ENCODE measurements around the gene CACNB2.

Gene CACNB2

DNA sequence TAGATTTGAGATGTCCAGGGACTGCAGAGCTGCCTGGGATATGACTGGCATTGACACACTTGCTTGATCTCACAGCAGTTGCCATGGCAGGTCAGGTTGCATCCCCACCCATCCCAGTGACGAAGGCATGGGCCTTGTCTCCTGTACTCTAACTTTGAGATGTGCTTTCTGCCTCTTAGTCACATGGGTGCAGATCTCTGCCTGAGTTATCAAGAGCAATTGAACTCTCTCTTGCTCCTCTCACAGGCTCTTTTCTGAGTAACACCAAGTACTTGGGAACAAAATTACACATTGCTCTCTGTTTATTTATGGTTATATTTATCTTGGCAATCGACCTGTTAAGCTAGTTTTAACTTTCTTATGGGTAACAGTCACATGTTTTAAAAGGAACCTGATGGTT, 273.8 kb downstream of the CACNB2 start:
- TF ChIP-seq, protein P1, sequence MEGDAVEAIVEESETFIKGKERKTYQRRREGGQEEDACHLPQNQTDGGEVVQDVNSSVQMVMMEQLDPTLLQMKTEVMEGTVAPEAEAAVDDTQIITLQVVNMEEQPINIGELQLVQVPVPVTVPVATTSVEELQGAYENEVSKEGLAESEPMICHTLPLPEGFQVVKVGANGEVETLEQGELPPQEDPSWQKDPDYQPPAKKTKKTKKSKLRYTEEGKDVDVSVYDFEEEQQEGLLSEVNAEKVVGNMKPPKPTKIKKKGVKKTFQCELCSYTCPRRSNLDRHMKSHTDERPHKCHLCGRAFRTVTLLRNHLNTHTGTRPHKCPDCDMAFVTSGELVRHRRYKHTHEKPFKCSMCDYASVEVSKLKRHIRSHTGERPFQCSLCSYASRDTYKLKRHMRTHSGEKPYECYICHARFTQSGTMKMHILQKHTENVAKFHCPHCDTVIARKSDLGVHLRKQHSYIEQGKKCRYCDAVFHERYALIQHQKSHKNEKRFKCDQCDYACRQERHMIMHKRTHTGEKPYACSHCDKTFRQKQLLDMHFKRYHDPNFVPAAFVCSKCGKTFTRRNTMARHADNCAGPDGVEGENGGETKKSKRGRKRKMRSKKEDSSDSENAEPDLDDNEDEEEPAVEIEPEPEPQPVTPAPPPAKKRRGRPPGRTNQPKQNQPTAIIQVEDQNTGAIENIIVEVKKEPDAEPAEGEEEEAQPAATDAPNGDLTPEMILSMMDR (IDR thresholded peaks at IDR 0.05): no peak

DNA sequence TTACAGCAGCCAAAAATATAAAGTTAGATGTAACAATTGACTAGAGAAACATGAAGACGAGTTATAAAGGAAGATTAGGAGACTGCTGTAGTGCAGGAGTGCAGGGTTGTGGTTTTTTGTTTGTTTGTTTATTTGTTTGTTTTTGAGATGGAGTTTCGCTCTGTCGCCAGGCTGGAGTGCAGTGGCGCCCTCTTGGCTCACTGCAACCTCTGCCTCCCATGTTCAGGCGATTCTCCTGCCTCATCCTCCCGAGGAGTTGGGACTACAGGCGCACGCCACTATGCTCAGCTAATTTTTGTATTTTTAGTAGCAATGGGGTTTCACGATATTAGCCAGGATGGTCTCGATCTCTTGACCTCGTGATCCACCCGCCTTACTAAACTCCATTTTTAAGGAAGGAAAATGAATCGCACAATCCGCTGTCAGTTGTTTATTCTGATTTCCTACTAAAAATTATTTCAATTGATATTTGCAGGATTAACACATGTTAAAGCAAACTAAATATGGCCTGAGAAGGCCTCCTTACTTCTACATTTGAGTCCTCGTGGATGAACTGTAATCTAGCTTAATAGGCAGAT, 277.8 kb downstream of the CACNB2 start:
- TF ChIP-seq, protein P1 (IDR thresholded peaks at IDR 0.05): no peak

DNA sequence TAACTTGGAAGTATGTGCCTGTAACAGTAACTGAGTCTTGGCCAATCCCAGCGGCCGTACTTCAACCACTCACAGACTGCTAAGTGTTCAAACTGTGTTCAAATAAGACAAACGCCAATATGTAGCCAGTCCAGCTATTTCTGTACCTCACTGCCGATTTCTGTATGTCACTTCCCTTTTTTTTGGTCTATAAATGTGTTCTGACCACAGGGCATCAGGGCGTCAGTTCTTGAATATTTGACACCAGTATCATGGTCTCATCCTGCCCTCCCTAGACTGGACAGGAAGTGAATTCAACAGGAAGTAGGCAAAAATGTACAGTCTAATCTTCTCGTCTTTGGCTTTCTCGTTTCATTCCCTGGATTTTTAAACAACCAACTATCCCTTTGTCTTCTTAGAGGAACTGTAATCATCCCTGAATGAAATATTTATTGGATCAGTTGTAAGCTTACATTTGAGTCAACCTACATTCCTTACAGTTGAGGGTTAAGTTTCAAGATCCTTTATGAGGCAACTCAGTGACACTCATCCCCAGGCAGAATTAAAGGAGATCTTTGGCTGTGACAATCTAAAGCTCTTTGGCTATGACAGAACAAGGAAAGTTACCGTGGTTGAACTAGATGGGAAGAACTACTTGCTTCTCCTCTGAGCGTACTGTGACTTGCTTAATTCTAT, 278.5 kb downstream of the CACNB2 start:
- TF ChIP-seq, protein P1 (IDR thresholded peaks at IDR 0.05): no peak

DNA sequence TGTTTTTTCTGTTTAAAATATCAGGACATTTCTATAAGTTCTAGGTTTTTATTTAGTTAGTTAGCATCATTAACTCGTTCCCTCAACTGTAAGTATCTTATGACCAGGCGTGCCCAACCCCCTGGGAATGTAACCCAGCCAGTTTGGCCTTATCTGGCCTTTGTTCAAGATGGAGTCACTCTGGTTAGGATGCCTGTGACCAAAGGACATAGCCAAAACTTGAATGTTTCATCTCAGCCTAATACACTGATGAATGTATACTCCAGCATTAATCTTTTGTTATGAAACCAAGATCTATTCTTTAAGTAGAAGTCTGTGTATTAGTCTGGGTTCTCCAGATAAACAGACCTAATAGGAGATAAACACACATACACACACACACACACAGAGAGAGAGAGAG, 279.7 kb downstream of the CACNB2 start:
- TF ChIP-seq, protein P1 (IDR thresholded peaks at IDR 0.05): no peak

DNA sequence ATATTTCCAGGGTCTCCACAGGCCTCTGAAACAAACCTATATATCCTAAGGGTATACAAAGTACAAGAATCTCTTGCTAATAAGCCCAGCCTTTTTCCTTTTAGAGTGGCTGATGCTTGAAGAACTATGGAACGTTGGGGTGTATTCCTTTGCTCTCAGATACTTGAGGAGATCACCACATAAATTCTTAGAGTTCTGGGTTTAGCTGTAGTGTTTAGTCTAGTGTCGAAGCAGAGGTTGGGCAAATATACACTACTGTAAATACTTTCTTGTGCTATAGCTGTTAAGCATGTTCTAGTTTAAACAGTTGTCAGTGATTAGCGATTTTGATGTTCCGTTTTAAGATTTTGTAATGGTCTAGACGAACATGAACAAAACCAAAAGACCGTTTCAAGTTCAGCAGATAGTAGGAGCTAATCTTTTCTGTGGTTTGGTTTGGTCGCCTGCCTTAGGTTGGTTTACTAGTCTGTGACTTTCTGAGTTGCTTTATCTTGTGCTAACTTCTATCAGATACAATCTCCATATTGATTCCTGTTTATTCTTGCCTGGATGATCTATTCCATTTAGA, 281.6 kb downstream of the CACNB2 start:
- TF ChIP-seq, protein P1 (IDR thresholded peaks at IDR 0.05): no peak

DNA sequence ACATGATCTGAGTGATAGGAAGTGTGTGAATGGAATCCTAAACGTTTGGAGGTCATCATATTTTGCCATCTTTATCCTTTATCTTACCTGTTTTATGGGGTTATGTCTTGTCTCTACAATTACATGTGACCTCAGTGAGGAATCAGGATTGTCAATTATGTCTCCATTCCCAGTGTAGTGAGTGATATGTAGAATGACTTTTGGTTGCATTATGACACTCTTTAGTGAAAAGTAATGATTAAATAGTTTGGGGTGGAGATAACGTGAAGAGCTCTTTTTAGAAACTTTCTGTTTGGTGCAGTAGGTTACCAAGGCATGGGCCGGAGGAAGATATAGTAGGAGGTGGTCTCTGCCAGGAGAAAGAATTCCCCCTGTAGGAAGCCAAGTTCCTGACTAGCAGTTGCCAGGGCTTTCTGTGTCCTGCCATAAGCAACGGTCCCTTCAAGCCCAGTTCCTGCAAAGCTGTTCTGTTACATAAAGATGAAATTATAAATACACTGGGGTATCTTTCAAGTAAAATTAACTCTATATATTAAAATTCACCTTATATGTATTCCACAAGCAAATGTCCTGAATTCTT, 282.9 kb downstream of the CACNB2 start:
- TF ChIP-seq, protein P1 (IDR thresholded peaks at IDR 0.05): no peak

DNA sequence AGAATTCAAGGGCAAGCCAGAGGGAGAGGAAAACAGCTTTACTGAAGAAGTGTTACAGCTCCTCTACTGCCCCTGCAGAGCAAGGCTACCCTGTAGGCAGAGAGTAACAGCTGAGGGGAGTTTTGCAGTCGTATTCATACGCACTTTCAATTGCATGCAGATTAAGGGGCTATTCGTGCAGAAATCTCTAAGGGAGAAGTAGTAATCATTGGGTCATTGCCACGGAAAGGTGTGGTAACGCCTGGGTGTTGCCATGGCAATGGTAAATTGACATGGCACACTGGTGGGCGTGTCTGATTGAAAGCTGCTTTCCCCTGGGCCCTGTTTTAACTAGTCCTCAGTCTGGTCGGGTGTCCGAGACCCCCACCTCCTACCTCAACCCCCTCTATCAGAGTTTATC, 284.0 kb downstream of the CACNB2 start:
- TF ChIP-seq, protein P1 (IDR thresholded peaks at IDR 0.05): no peak

Measured in LNCAP (cell line).